ENCODE results near the gene MALSU1. TPM values are rescaled to one million over a fixed set of nuclear protein-coding genes. Genes with fewer than 3 reads are reported as not detected.

The MALSU1 gene
- total RNA-seq, 4 donors from 2014 or later = 83.8 to 112 (median 109) TPM

DNA sequence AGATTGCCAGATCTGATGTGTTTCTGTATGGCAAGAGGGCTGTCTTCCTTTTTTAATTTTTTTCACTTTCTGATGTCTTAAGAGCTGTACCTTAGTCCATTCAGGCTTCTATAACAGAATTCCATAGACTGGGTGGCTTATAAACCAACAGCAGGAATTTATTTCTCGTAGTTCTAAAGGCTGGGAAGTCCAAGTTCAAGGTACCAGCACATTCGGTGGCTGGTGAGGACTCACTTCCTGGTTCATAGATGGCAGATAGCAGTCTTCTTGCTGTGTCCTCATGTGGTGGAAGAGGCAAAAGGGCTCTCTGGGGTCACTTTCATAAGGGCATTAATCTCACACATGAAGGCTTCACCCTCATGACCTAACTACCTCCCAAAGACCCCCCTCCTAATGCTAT is 31.8 kb upstream of the MALSU1 start:
- Histone ChIP-seq H3K27ac (no peak overlapping the region), H3K4me3 (no peak overlapping the region), H3K9me3 (no peaks in the 10 kb centered on the region), H3K36me3 (no peaks in the 10 kb centered on the region), H3K27me3 (no peaks in the 10 kb centered on the region), H3K4me1 (no peaks in the 10 kb centered on the region)
- ATAC-seq (no peak), DNase-seq (no peak)
- TF ChIP-seq, protein P1, sequence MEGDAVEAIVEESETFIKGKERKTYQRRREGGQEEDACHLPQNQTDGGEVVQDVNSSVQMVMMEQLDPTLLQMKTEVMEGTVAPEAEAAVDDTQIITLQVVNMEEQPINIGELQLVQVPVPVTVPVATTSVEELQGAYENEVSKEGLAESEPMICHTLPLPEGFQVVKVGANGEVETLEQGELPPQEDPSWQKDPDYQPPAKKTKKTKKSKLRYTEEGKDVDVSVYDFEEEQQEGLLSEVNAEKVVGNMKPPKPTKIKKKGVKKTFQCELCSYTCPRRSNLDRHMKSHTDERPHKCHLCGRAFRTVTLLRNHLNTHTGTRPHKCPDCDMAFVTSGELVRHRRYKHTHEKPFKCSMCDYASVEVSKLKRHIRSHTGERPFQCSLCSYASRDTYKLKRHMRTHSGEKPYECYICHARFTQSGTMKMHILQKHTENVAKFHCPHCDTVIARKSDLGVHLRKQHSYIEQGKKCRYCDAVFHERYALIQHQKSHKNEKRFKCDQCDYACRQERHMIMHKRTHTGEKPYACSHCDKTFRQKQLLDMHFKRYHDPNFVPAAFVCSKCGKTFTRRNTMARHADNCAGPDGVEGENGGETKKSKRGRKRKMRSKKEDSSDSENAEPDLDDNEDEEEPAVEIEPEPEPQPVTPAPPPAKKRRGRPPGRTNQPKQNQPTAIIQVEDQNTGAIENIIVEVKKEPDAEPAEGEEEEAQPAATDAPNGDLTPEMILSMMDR (IDR thresholded peaks at IDR 0.05 in 4 of 5, conservative IDR thresholded peaks at IDR 0.05 in 1 of 5) = no peak
- TF ChIP-seq POLR2A (IDR thresholded peaks at IDR 0.05) = no peak
- in situ Hi-C loops (cut with MboI; ENCODE audit: low sequenced_read_pairs in 4 of 4) = loop anchor here in 3 of 4 donors (10.0 to 25.0 kb wide), 3 partner anchors 83 to 445 kb away; partner anchors contain the start of genes STK31 (in 3 of the 3) and NUP42 (in 1 of the 3)
- intact Hi-C loops (cut with DNase I; ENCODE audit: low total_unique reads) = no loop called here

DNA sequence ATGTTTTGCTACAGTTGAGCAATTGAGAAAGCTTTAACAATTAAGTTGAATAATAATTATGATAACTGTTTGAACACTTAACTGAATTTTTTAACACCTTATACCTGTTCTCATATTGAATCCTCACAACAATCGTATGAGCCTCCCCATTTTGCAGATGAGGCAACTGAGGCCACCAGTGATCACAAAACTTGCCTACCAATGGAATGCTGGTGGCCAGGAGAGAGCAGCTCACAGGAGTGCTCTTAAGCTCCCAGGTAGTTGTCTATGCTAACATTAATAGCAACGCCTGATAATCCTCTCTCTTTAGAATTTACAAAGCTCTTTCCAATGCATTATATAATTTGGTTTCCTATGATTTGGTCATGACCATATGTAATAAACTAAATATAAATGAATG is 31.0 kb upstream of the MALSU1 start:
- TF ChIP-seq POLR2A (IDR thresholded peaks at IDR 0.05) = no peak
- TF ChIP-seq, protein P1 (IDR thresholded peaks at IDR 0.05 in 4 of 5, conservative IDR thresholded peaks at IDR 0.05 in 1 of 5) = no peak

DNA sequence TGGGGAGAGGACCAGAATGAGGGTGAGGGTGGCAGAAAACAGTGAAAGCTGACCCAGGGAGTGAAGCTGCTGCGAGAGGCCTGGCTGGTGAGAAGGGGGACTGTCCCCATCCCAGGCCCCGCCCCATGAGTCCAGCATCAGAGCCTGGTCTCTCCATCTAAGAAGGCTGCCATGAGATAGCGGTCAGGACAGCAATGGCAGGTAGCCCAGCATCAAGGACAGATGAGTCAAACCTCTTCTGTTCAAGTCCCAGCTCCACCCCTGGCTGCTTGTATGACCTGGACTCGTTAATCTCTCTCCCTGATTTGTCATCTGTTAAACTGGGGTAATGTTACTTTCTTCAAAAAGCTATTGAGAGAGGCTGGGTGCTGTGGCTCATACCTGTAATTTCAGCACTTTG is 30.4 kb upstream of the MALSU1 start:
- intact Hi-C loops (cut with DNase I; ENCODE audit: low total_unique reads) = no loop called here

More for the DNA sequence above, 31.0 kb upstream of the MALSU1 start:
- no peak overlapping the region for H3K27ac ChIP-seq
- intact Hi-C loops (cut with DNase I; ENCODE audit: low total_unique reads) (no loop called here), in situ Hi-C loops (cut with MboI; ENCODE audit: low sequenced_read_pairs in 4 of 4) (loop anchor here in 3 of 4 donors (10.0 to 25.0 kb wide), 3 partner anchors 83 to 444 kb away; partner anchors contain the start of genes STK31 (in 3 of the 3) and NUP42 (in 1 of the 3))
- no peaks in the 10 kb centered on the region for H3K4me1 ChIP-seq
- ATAC-seq (no peak), DNase-seq (no peak)
- H3K27me3 ChIP-seq = no peaks in the 10 kb centered on the region
- H3K9me3 ChIP-seq = no peaks in the 10 kb centered on the region
- H3K36me3 ChIP-seq = no peaks in the 10 kb centered on the region
- no peak overlapping the region for H3K4me3 ChIP-seq

DNA sequence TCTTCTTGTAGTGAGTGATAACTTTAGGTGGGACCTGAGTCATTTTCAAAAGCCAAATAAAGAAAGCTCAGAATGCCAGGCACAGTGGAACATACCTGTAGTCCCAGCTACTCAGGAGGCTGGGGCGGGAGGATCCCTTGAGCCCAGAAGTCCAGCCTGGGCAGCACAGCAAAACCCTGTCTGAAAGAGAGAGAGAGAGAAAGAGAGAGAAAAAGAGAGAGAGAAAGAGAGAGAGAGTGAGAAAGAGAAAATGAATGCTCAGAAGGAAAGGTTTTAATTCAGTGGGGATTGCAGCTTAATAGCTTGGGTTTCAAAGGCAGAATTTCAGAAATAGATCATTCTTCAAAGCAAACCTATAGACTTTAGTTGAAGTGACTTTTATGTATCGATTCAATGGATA is 26.9 kb upstream of the MALSU1 start:
- in situ Hi-C loops (cut with MboI; ENCODE audit: low sequenced_read_pairs in 4 of 4) (loop anchor here (5.0 to 25.0 kb wide), 2 partner anchors 190 to 440 kb away; partner anchors contain the start of gene STK31 (in 3 of the 4)), intact Hi-C loops (cut with DNase I; ENCODE audit: low total_unique reads) (loop anchor here (2.0 to 10.0 kb wide), 3 partner anchors 260 to 443 kb away; partner anchors contain the start of genes STK31 and TRA2A)
- H3K9me3 ChIP-seq = no peaks in the 10 kb centered on the region
- no peak overlapping the region for H3K27ac ChIP-seq
- DNase-seq = no peak
- no peak for ATAC-seq
- no peak for TF ChIP-seq POLR2A (IDR thresholded peaks at IDR 0.05)
- TF ChIP-seq, protein P1 (IDR thresholded peaks at IDR 0.05 in 4 of 5, conservative IDR thresholded peaks at IDR 0.05 in 1 of 5) = no peak
- H3K27me3 ChIP-seq = no peaks in the 10 kb centered on the region
- H3K4me3 ChIP-seq = no peak overlapping the region
- H3K36me3 ChIP-seq = no peaks in the 10 kb centered on the region
- H3K4me1 ChIP-seq = no peaks in the 10 kb centered on the region

More for the DNA sequence above, 30.4 kb upstream of the MALSU1 start:
- in situ Hi-C loops (cut with MboI; ENCODE audit: low sequenced_read_pairs in 4 of 4) = loop anchor here in 3 of 4 donors (10.0 to 25.0 kb wide), 3 partner anchors 84 to 444 kb away; partner anchors contain the start of genes STK31 (in 3 of the 3) and NUP42 (in 1 of the 3)
- Histone ChIP-seq H3K27me3 (no peaks in the 10 kb centered on the region), H3K9me3 (no peaks in the 10 kb centered on the region), H3K4me3 (no peak overlapping the region), H3K27ac (no peak overlapping the region), H3K4me1 (no peaks in the 10 kb centered on the region), H3K36me3 (no peaks in the 10 kb centered on the region)
- no peak for DNase-seq
- no peak for ATAC-seq
- TF ChIP-seq, protein P1 (IDR thresholded peaks at IDR 0.05 in 4 of 5, conservative IDR thresholded peaks at IDR 0.05 in 1 of 5) = no peak
- TF ChIP-seq POLR2A (IDR thresholded peaks at IDR 0.05) = no peak
